ENCODE results near the gene HOXB13. TPM values are rescaled to one million over a fixed set of nuclear protein-coding genes. Genes with fewer than 3 reads are reported as not detected.

Gene HOXB13
- total RNA-seq, 1 donor from 2014 or later: 0.20 TPM

DNA sequence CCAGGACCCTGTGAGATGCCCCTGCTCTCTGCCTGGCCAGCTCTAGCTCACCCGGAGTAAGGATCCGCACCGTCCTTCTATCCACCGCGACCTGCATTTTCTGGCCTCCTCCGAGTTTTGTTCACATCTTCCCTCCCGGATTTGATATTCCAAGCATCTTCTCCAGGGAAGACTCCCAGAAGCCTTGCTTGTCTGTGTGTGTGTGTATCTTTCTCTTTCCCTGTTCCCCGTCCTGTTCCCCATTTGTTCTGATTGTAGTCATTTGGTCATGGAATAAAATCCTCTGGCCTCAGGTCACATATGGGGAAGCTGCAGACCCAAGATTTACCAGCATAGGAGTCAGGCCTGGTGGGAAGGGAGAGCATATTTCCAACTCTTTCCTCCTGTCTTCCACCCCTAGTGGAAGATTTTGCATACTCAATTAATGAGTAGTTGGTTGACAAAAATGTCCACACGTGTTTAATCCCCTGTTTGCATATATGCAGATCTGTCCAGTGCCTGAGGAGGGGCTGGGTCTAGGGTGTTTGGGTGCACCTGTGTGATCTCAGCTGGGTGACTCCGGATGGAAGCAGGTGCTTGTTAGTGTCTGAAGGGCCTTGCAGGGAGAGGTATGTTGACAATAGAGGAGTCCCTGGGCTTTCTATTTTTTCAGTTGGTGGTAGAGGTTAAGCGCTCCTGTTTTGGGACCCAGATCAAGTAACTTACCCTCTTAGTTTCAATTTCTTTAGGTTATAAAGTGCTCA, 8.1 kb downstream of the HOXB13 start:
- no peak for DNase-seq
- no peaks in the 10 kb centered on the region for H3K36me3 Mint-ChIP-seq (ENCODE audit: unreplicated experiment)
- peaks cover 41% of the 10 kb centered on the region for H3K27me3 Mint-ChIP-seq (ENCODE audit: unreplicated experiment)
- peaks cover 9% of the 10 kb centered on the region for H3K9me3 Mint-ChIP-seq (ENCODE audit: unreplicated experiment)
- H3K4me3 Mint-ChIP-seq (ENCODE audit: unreplicated experiment): no peak overlapping the region
- H3K27ac Mint-ChIP-seq (ENCODE audit: unreplicated experiment): no peak overlapping the region
- TF ChIP-seq, protein P1, sequence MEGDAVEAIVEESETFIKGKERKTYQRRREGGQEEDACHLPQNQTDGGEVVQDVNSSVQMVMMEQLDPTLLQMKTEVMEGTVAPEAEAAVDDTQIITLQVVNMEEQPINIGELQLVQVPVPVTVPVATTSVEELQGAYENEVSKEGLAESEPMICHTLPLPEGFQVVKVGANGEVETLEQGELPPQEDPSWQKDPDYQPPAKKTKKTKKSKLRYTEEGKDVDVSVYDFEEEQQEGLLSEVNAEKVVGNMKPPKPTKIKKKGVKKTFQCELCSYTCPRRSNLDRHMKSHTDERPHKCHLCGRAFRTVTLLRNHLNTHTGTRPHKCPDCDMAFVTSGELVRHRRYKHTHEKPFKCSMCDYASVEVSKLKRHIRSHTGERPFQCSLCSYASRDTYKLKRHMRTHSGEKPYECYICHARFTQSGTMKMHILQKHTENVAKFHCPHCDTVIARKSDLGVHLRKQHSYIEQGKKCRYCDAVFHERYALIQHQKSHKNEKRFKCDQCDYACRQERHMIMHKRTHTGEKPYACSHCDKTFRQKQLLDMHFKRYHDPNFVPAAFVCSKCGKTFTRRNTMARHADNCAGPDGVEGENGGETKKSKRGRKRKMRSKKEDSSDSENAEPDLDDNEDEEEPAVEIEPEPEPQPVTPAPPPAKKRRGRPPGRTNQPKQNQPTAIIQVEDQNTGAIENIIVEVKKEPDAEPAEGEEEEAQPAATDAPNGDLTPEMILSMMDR (IDR thresholded peaks at IDR 0.05; ENCODE audit: partially characterized antibody, unreplicated experiment): no peak
- peaks cover 3% of the 10 kb centered on the region for H3K4me1 Mint-ChIP-seq (ENCODE audit: low read depth, unreplicated experiment)

DNA sequence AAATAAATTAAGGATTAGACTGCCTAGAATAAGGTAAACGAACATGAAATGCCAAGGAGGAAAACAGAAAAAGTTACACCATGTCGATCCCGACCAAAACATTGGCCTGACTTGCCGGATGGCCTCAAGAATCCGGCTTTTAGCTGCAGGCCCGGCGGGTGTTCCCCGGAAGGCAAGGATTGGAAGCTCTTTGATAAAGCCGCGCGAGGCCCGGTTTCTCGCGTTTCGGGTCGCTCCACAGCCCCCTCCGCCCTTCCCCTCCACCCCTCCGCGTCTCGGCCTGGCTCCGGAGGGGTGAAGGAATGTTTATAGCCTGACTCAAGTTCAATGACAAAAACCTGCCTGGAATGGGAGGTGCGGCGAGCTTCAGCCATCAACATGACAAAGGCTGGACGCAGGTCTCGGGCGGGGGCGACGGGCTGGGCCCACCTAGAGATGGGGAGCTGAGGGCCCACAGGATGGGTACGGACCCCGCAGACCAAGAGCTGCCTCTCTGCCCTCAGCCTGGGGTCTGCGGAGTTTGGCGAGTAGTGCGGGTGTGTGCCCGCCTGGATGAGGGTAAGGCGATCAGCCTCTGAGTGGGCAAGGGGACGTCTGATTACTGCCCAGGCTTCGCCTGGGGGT, 8.8 kb downstream of the HOXB13 start:
- TF ChIP-seq, protein P1 (IDR thresholded peaks at IDR 0.05; ENCODE audit: partially characterized antibody, unreplicated experiment): no peak
- H3K27me3 Mint-ChIP-seq (ENCODE audit: unreplicated experiment): peaks cover 36% of the 10 kb centered on the region
- no peak for DNase-seq
- H3K4me3 Mint-ChIP-seq (ENCODE audit: unreplicated experiment): no peak overlapping the region
- peaks cover 3% of the 10 kb centered on the region for H3K4me1 Mint-ChIP-seq (ENCODE audit: low read depth, unreplicated experiment)
- no peak overlapping the region for H3K27ac Mint-ChIP-seq (ENCODE audit: unreplicated experiment)
- peaks cover 7% of the 10 kb centered on the region for H3K9me3 Mint-ChIP-seq (ENCODE audit: unreplicated experiment)
- H3K36me3 Mint-ChIP-seq (ENCODE audit: unreplicated experiment): no peaks in the 10 kb centered on the region

DNA sequence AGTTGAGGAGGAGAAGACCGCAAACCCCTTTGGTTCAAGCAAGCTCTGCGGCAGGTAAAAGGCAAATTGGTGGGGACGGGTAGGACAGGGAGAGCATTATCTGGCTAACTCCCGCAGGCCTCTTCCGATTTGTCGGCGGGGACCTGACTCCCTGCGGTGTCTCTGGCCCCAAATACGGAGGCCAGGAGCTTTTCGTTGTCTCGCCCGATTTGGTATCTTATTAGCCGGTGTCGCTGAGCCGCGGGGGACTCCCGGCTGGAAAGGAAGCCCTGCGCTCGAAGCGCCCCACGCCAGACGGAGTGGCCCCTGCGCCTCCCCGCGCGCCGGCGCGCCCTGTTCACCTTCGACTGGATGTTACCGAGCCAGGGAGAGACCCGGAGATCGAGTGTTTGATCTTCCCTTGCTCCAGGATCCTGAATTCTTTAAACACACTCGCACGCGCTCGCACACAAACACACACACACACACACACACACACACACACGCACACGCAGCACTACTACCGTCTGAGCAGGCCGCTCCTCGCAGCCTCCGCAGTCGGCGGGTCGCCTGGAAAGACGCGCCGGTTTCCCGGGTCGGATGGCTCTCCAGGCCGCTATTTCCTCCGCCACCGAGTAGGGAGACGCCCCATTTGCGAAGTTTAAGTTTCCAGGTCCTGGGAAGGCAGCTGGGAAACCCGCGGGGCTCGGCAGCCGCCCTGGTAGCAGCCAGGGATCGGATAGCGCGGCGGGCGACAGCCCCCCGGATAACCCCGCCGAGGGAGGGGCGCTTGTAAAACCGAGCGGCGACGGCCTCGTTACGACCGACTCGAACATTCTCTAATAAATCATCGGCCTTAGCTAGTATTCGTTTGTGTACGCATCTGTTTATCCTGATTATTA, 9.5 kb downstream of the HOXB13 start:
- Mint-ChIP-seq H3K36me3 (ENCODE audit: unreplicated experiment) (no peaks in the 10 kb centered on the region), H3K27ac (ENCODE audit: unreplicated experiment) (no peak overlapping the region), H3K27me3 (ENCODE audit: unreplicated experiment) (peaks cover 30% of the 10 kb centered on the region), H3K4me1 (ENCODE audit: low read depth, unreplicated experiment) (peaks cover 1% of the 10 kb centered on the region), H3K9me3 (ENCODE audit: unreplicated experiment) (peaks cover 7% of the 10 kb centered on the region), H3K4me3 (ENCODE audit: unreplicated experiment) (peak overlapping the region; percentile 52)
- no peak for DNase-seq
- TF ChIP-seq, protein P1 (IDR thresholded peaks at IDR 0.05; ENCODE audit: partially characterized antibody, unreplicated experiment): no peak

DNA sequence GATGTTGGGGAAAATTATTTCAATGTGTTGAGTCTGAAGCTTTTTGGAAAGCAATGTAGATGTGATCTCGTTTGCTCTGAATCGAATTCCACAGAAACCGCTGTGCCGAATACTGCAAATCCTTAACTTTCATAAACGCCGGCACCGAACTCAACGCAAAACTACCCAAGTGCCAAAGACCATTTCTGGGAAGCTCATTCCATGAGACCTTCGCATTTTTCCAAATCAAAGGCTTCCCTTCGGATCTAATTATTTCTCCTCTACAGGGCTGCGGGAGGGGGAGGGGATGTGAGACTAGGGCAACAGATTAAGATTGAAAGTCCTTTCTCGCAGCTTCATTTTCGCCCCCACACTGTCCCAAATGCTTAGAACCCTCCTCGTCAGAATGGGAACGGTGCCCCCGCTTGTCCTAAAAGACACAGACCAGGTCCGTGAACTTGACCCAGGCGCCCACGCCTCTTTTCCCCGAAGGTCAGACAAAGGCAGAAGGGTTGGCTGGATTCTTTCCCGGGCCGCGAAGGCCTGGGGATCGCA, 10.3 kb downstream of the HOXB13 start:
- no peak overlapping the region for H3K4me3 Mint-ChIP-seq (ENCODE audit: unreplicated experiment)
- H3K36me3 Mint-ChIP-seq (ENCODE audit: unreplicated experiment): no peaks in the 10 kb centered on the region
- H3K27me3 Mint-ChIP-seq (ENCODE audit: unreplicated experiment): peaks cover 27% of the 10 kb centered on the region
- TF ChIP-seq, protein P1 (IDR thresholded peaks at IDR 0.05; ENCODE audit: partially characterized antibody, unreplicated experiment): no peak
- no peaks in the 10 kb centered on the region for H3K4me1 Mint-ChIP-seq (ENCODE audit: low read depth, unreplicated experiment)
- peaks cover 7% of the 10 kb centered on the region for H3K9me3 Mint-ChIP-seq (ENCODE audit: unreplicated experiment)
- H3K27ac Mint-ChIP-seq (ENCODE audit: unreplicated experiment): no peak overlapping the region
- DNase-seq: no peak
